ENCODE measurements around the gene MAP1LC3A.

MAP1LC3A gene

DNA sequence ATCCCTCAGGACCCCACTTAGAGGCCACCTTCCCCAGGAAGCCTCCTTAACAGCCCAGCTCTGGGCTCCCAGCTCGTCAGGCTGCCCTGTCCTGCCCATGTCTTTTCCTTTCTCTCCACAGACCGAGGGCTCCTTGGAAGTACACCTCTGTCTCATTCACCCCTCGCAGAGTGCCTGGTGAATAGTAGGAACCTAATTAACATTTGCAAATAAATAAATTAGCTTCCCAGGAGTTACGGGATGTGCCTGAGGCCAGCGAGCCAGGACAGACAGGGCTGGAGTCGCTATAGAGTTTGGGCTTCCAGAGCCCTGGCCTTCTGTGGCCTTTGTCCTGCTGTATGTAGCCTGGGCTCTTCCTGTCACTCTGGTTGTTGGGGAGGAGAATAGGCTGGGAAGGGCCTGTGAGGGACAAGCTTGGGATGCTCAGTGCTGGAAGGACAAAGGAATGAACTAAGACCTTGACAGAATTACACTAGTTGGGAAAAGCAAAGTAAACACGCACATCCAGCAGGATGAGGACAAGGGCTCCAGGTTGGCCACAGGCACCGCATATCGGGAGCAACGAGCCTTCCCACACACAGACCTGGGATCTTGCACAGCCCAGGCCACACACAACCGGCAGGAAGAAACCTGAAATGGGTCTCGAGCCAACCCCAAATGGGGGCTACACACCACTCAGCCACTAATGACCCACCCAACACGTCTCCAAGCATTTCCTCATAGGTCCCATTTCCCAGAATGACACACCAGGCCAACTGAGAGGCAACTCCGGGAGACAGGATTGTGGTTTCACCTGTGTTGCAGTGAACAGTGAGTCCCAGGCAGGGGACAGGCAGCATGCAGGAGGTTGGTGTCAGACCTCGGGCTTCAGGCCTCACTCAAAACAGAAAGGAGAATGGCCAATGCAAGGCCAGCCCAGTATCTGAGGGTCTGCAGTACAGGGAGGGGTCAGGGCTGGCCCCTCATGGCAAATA, 9.7 kb downstream of the MAP1LC3A start:
- Histone ChIP-seq H3K4me3 (ENCODE audit: low read depth, low read length) (no peak overlapping the region), H3K4me1 (peaks cover 7% of the 10 kb centered on the region; the same call in 1 of the 2 replicates), H3K27me3 (no peaks in the 10 kb centered on the region), H3K9me3 (no peaks in the 10 kb centered on the region), H3K36me3 (no peaks in the 10 kb centered on the region)
- TF ChIP-seq, protein P1, sequence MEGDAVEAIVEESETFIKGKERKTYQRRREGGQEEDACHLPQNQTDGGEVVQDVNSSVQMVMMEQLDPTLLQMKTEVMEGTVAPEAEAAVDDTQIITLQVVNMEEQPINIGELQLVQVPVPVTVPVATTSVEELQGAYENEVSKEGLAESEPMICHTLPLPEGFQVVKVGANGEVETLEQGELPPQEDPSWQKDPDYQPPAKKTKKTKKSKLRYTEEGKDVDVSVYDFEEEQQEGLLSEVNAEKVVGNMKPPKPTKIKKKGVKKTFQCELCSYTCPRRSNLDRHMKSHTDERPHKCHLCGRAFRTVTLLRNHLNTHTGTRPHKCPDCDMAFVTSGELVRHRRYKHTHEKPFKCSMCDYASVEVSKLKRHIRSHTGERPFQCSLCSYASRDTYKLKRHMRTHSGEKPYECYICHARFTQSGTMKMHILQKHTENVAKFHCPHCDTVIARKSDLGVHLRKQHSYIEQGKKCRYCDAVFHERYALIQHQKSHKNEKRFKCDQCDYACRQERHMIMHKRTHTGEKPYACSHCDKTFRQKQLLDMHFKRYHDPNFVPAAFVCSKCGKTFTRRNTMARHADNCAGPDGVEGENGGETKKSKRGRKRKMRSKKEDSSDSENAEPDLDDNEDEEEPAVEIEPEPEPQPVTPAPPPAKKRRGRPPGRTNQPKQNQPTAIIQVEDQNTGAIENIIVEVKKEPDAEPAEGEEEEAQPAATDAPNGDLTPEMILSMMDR (IDR thresholded peaks at IDR 0.05; ENCODE audit: low read depth, low read length): no peak
- no peak for DNase-seq

- no peaks in the 10 kb centered on the region for H3K9me3 ChIP-seq
- TF ChIP-seq, protein P1 (IDR thresholded peaks at IDR 0.05; ENCODE audit: low read depth, low read length): no peak
- H3K4me3 ChIP-seq (ENCODE audit: low read depth, low read length): no peak overlapping the region
- no peaks in the 10 kb centered on the region for H3K36me3 ChIP-seq
- H3K4me1 ChIP-seq: peaks cover 7% of the 10 kb centered on the region; the same call in 1 of the 2 replicates
- H3K27me3 ChIP-seq: no peaks in the 10 kb centered on the region
- no peak for DNase-seq
These were observed 11.1 kb downstream of the MAP1LC3A start for GRCh38 chr20:34569598-34569997.

GRCh38 chr20:34570859-34571306, 12.4 kb downstream of the MAP1LC3A start:
- Histone ChIP-seq H3K27me3 (no peaks in the 10 kb centered on the region), H3K4me3 (ENCODE audit: low read depth, low read length) (no peak overlapping the region), H3K36me3 (no peaks in the 10 kb centered on the region), H3K9me3 (no peaks in the 10 kb centered on the region), H3K4me1 (peaks cover 7% of the 10 kb centered on the region; the same call in 1 of the 2 replicates)
- no peak for DNase-seq
- TF ChIP-seq, protein P1 (IDR thresholded peaks at IDR 0.05; ENCODE audit: low read depth, low read length): no peak

GRCh38 chr20:34571753-34572152, 13.2 kb downstream of the MAP1LC3A start:
- TF ChIP-seq, protein P1 (IDR thresholded peaks at IDR 0.05; ENCODE audit: low read depth, low read length): no peak
- no peak for DNase-seq
- no peaks in the 10 kb centered on the region for H3K27me3 ChIP-seq
- no peaks in the 10 kb centered on the region for H3K9me3 ChIP-seq
- H3K4me3 ChIP-seq (ENCODE audit: low read depth, low read length): no peak overlapping the region
- H3K4me1 ChIP-seq: no peaks in the 10 kb centered on the region
- H3K36me3 ChIP-seq: no peaks in the 10 kb centered on the region

DNA sequence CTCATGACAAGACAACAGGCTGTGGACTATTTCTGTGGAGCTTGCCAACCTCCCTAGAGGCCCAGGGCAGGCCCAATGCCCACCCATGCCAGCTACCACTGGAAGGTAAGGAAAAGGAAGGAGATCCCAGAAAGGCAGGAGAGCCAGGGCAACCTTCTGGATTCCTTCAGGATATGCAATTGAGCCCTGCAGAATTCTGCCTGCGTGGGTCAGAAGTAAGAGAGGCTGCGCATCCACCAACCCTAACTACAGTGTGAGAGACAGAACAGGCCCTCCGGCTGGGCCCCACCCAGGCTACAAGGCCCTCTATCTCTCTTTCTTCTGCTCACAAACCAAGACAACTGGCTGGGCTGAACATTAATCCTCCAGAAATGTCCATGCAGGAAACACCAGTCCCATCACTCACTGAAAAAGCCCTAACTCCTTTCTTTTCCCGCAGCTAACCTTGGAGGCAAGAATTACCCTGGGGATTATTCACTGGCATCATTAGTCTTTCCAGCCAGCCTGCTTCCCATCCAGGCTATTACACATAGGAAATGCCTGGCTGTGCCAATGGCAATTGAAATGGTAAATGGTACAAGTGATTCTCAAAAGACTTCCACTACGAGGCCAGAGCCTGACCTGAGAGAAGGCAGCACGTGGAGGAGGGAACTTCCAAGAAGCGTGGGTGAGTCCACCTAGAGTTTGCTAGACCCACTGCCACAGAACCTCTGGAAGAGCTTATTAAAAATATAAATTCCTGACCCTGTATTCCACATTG, 15.2 kb downstream of the MAP1LC3A start:
- no peak for DNase-seq
- no peaks in the 10 kb centered on the region for H3K9me3 ChIP-seq
- TF ChIP-seq, protein P1 (IDR thresholded peaks at IDR 0.05; ENCODE audit: low read depth, low read length): no peak
- H3K36me3 ChIP-seq: no peaks in the 10 kb centered on the region
- no peak overlapping the region for H3K4me3 ChIP-seq (ENCODE audit: low read depth, low read length)
- H3K27me3 ChIP-seq: no peaks in the 10 kb centered on the region
- no peaks in the 10 kb centered on the region for H3K4me1 ChIP-seq
